ENCODE measurements around the gene RARRES2. TPM values are rescaled to one million over a fixed set of nuclear protein-coding genes. Genes with fewer than 3 reads are reported as not detected.

Gene RARRES2
- total and polyA plus RNA-seq, 2 of the 13 experiments (the other 11 are each of a cell fraction or from before 2014, with no cell fraction given), result 134 to 172 TPM

DNA sequence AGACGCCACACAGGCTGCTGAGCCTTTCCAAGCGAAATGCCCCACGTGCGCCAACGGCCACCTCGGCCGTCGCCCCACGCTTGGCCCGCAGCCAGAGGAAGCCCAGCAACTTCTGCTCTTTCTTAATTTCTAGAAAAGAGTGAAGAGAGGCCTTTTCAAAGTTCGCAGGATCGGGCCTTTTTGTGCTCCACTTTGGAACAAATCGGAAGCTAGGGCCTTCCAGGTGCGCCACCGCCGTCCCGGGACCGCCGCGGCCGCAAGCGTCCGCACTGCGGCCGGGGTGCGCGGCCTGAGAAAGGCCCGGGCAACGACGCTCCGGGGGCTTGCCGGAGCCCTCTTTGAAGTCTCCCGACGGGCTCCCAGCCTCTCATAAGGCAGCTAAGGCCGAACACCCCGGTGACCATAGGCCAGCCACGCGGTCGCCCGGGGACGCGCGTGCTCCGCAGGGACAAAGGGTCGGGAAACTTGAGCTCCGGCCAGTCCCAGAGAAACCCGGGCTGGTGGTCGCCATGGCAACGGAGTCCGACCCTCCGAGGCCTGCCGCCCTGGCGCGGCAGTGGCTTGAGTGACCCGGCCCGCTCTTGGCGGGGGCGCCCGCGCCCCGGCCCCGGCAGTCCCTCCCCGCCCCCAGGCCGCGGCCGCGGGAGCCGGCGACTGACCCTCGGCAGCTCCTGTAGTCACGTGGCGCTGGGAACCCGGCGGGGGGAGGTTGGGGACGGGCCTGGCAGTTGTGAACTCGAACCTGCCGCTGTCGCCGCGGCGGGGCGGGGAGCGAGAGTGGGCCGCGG, 26.9 kb upstream of the RARRES2 start, which contains the start of gene REPIN1 (continued):
- TF ChIP-seq ZFAT (CRISPR knock-in tag; conservative IDR thresholded peaks at IDR 0.05), result peak; percentile 52; the same call in 1 of the 2 replicates
- TF ChIP-seq, protein P1, sequence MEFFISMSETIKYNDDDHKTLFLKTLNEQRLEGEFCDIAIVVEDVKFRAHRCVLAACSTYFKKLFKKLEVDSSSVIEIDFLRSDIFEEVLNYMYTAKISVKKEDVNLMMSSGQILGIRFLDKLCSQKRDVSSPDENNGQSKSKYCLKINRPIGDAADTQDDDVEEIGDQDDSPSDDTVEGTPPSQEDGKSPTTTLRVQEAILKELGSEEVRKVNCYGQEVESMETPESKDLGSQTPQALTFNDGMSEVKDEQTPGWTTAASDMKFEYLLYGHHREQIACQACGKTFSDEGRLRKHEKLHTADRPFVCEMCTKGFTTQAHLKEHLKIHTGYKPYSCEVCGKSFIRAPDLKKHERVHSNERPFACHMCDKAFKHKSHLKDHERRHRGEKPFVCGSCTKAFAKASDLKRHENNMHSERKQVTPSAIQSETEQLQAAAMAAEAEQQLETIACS (CRISPR knock-in tag; IDR thresholded peaks at IDR 0.05), result peak; percentile 81
- no peak for TF ChIP-seq NCOA5 (CRISPR knock-in tag; IDR thresholded peaks at IDR 0.05)
- TF ChIP-seq, protein P2, sequence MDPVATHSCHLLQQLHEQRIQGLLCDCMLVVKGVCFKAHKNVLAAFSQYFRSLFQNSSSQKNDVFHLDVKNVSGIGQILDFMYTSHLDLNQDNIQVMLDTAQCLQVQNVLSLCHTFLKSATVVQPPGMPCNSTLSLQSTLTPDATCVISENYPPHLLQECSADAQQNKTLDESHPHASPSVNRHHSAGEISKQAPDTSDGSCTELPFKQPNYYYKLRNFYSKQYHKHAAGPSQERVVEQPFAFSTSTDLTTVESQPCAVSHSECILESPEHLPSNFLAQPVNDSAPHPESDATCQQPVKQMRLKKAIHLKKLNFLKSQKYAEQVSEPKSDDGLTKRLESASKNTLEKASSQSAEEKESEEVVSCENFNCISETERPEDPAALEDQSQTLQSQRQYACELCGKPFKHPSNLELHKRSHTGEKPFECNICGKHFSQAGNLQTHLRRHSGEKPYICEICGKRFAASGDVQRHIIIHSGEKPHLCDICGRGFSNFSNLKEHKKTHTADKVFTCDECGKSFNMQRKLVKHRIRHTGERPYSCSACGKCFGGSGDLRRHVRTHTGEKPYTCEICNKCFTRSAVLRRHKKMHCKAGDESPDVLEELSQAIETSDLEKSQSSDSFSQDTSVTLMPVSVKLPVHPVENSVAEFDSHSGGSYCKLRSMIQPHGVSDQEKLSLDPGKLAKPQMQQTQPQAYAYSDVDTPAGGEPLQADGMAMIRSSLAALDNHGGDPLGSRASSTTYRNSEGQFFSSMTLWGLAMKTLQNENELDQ (CRISPR knock-in tag; IDR thresholded peaks at IDR 0.05; ENCODE audit: borderline replicate concordance), result 0 out of 2 replicates have a peak, but pooled peaks have one; percentile 7
- TF ChIP-seq RFXAP (CRISPR knock-in tag; IDR thresholded peaks at IDR 0.05; ENCODE audit: borderline replicate concordance), result peak; percentile 29; the same call in 1 of the 2 replicates
- no peak for TF ChIP-seq SNRNP70 (IDR thresholded peaks at IDR 0.05; ENCODE audit: low read depth, low read length)
- TF ChIP-seq, protein P3, sequence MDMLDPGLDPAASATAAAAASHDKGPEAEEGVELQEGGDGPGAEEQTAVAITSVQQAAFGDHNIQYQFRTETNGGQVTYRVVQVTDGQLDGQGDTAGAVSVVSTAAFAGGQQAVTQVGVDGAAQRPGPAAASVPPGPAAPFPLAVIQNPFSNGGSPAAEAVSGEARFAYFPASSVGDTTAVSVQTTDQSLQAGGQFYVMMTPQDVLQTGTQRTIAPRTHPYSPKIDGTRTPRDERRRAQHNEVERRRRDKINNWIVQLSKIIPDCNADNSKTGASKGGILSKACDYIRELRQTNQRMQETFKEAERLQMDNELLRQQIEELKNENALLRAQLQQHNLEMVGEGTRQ (IDR thresholded peaks at IDR 0.05; ENCODE audit: low read depth, low read length), result peak; percentile 70
- TF ChIP-seq, protein P3 (CRISPR knock-in tag; IDR thresholded peaks at IDR 0.05; ENCODE audit: borderline replicate concordance), result peak; percentile 73
- TF ChIP-seq, protein P4, sequence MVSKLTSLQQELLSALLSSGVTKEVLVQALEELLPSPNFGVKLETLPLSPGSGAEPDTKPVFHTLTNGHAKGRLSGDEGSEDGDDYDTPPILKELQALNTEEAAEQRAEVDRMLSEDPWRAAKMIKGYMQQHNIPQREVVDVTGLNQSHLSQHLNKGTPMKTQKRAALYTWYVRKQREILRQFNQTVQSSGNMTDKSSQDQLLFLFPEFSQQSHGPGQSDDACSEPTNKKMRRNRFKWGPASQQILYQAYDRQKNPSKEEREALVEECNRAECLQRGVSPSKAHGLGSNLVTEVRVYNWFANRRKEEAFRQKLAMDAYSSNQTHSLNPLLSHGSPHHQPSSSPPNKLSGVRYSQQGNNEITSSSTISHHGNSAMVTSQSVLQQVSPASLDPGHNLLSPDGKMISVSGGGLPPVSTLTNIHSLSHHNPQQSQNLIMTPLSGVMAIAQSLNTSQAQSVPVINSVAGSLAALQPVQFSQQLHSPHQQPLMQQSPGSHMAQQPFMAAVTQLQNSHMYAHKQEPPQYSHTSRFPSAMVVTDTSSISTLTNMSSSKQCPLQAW (CRISPR knock-in tag; IDR thresholded peaks at IDR 0.05), result peak; percentile 42; the same call in 1 of the 2 replicates
- TF ChIP-seq ZKSCAN8 (CRISPR knock-in tag; IDR thresholded peaks at IDR 0.05; ENCODE audit: borderline replicate concordance), result no peak
- TF ChIP-seq ZNF841 (CRISPR knock-in tag; IDR thresholded peaks at IDR 0.05; ENCODE audit: borderline replicate concordance), result no peak; the same call in 1 of the 2 replicates
- no peak for TF ChIP-seq ZNF24 (IDR thresholded peaks at IDR 0.05)
- peak; percentile 98 for TF ChIP-seq HNRNPLL (IDR thresholded peaks at IDR 0.05; ENCODE audit: low read depth, low read length, poor library complexity, severe bottlenecking)
- no peak for TF ChIP-seq ZNF235 (CRISPR knock-in tag; IDR thresholded peaks at IDR 0.05; ENCODE audit: borderline replicate concordance)
- TF ChIP-seq, protein P5, sequence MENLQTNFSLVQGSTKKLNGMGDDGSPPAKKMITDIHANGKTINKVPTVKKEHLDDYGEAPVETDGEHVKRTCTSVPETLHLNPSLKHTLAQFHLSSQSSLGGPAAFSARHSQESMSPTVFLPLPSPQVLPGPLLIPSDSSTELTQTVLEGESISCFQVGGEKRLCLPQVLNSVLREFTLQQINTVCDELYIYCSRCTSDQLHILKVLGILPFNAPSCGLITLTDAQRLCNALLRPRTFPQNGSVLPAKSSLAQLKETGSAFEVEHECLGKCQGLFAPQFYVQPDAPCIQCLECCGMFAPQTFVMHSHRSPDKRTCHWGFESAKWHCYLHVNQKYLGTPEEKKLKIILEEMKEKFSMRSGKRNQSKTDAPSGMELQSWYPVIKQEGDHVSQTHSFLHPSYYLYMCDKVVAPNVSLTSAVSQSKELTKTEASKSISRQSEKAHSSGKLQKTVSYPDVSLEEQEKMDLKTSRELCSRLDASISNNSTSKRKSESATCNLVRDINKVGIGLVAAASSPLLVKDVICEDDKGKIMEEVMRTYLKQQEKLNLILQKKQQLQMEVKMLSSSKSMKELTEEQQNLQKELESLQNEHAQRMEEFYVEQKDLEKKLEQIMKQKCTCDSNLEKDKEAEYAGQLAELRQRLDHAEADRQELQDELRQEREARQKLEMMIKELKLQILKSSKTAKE (CRISPR knock-in tag; IDR thresholded peaks at IDR 0.05; ENCODE audit: borderline replicate concordance), result 0 out of 2 replicates have a peak, but pooled peaks have one; percentile 36
- TF ChIP-seq SRY (CRISPR knock-in tag; IDR thresholded peaks at IDR 0.05), result no peak
- no peak for TF ChIP-seq ZNF549 (CRISPR knock-in tag; IDR thresholded peaks at IDR 0.05)
- TF ChIP-seq ZNF670 (CRISPR knock-in tag; IDR thresholded peaks at IDR 0.05; ENCODE audit: borderline replicate concordance), result 0 out of 2 replicates have a peak, but pooled peaks have one; percentile 40
- TF ChIP-seq ZNF607 (CRISPR knock-in tag; IDR thresholded peaks at IDR 0.05; ENCODE audit: borderline replicate concordance), result peak; percentile 87

Data from HepG2 (cell line).